Endothelial cell of umbilical vein (primary cell): ENCODE results near the gene EMC6. TPM values are rescaled to one million over a fixed set of nuclear protein-coding genes. Genes with fewer than 3 reads are reported as not detected.

Experiments used
- BruUV-seq: library from RNA; stranded (reverse); fragments of 400-500 nt; replicated peaks from 2 replicates; lab custom pipeline; 2021; lab: Mats Ljungman, UMichigan
- CTCF ChIA-PET: fragments of 300-600, 350-600 bp; sonication (Branson Sonifier 250); formaldehyde crosslinking; loops from one replicate; lab custom pipeline; 2021; ENCODE audit warnings: antibody characterized with exemption, inconsistent platforms; lab: Charles Lee
- POLR2A ChIA-PET: fragments of 300-600, 350-600 bp; sonication (Branson Sonifier 250); formaldehyde crosslinking; loops from one replicate; lab custom pipeline; 2021; ENCODE audit warnings: antibody characterized with exemption, inconsistent platforms; lab: Charles Lee
- DNase-seq: peaks from one replicate; pipeline ENCODE4 v3.0.0-alpha.2; 2011; ENCODE audit warnings: low read depth, low spot score
- FAIRE-seq: peaks from 2 replicates; lab custom pipeline; 2011; peaks lifted over from hg19 to GRCh38; lab: Jason Lieb, UNC
- H2AFZ ChIP-seq: 2 replicates; pipeline ENCODE4 v1.6.0; 2012; ENCODE audit warnings: low read depth, low read length, control low read depth, inconsistent platforms
- H3K27ac ChIP-seq: 2 replicates; pipeline ENCODE4 v1.5.1; 2011; ENCODE audit warnings: low read depth, mild to moderate bottlenecking, control low read depth, low read length, moderate library complexity; ENCODE audit not compliant: insufficient read depth
- H3K27me3 ChIP-seq, 2 experiments: 2 replicates each; pipeline versions ENCODE4 v1.6.0 to v1.6.1; 2011; ENCODE audit warnings: low read length in 2 of 2, mixed read lengths in 1 of 2; ENCODE audit not compliant: control insufficient read depth in 2 of 2, insufficient read depth in 2 of 2
- H3K36me3 ChIP-seq, 2 experiments: 2 replicates in 1 of 2; 3 replicates in 1 of 2; pipeline ENCODE4 v1.5.1; 2011; ENCODE audit warnings: low read length in 2 of 2, mild to moderate bottlenecking in 1 of 2, moderate library complexity in 1 of 2; ENCODE audit not compliant: control insufficient read depth in 2 of 2, insufficient read depth in 2 of 2; ENCODE audit errors: extremely low read depth in 1 of 2
- H3K4me1 ChIP-seq: 3 replicates; pipeline ENCODE4 v1.5.1; 2011; ENCODE audit warnings: mild to moderate bottlenecking, low read length; ENCODE audit not compliant: control insufficient read depth, insufficient read depth; ENCODE audit errors: extremely low read depth
- H3K4me2 ChIP-seq: 2 replicates; pipeline ENCODE4 v1.6.1; 2011; ENCODE audit warnings: low read length, control low read depth, mixed read lengths; ENCODE audit not compliant: insufficient read depth
- H3K4me3 ChIP-seq, 3 experiments: fragments of 200-600 bp in 1 of 3; sonication (generic), shearing (Covaris generic) in 1 of 3; replicated peaks in 1 of 3; 2 replicates each; pipeline ENCODE4 v1.5.1; 2011 to 2016; ENCODE audit warnings: control low read depth in 3 of 3, low read length in 3 of 3, mild to moderate bottlenecking in 2 of 3, inconsistent platforms in 1 of 3, low read depth in 1 of 3, moderate library complexity in 1 of 3; ENCODE audit not compliant: insufficient read depth in 1 of 3
- H3K79me2 ChIP-seq: 2 replicates; pipeline ENCODE4 v1.6.0; 2012; ENCODE audit warnings: low read length, inconsistent platforms; ENCODE audit not compliant: control insufficient read depth, insufficient read depth
- H3K9ac ChIP-seq: replicated peaks from 2 replicates; pipeline ENCODE3; 2011; ENCODE audit warnings: low read length, control low read depth; ENCODE audit not compliant: insufficient read depth; ENCODE audit errors: extremely low read depth
- H3K9me1 ChIP-seq: replicated peaks from 3 replicates; pipeline ENCODE4 v1.6.0; 2011; ENCODE audit warnings: mild to moderate bottlenecking, low read length; ENCODE audit not compliant: control insufficient read depth, insufficient read depth; ENCODE audit errors: extremely low read depth
- H3K9me3 ChIP-seq: replicated peaks from 2 replicates; pipeline ENCODE4 v1.5.1; 2012; ENCODE audit warnings: low read length, inconsistent platforms; ENCODE audit not compliant: control insufficient read depth, insufficient read depth
- H4K20me1 ChIP-seq: replicated peaks from 2 replicates; pipeline ENCODE3; 2011; ENCODE audit warnings: mild to moderate bottlenecking, low read length; ENCODE audit not compliant: control insufficient read depth, insufficient read depth; ENCODE audit errors: extremely low read depth
- FOS ChIP-seq: IDR thresholded peaks from 2 replicates; pipeline ENCODE4 v1.6.1; 2011; ENCODE audit warnings: mild to moderate bottlenecking, low read length, moderate library complexity, borderline replicate concordance; ENCODE audit not compliant: insufficient read depth
- GATA2 ChIP-seq: IDR thresholded peaks from 2 replicates; pipeline ENCODE4 v1.7.0; 2011; ENCODE audit warnings: low read depth, mild to moderate bottlenecking, moderate library complexity, mixed read lengths, low read length; ENCODE audit not compliant: insufficient read length, insufficient read depth
- POLR2A ChIP-seq: IDR thresholded peaks from 2 replicates; pipeline ENCODE4 v1.6.1; 2012; ENCODE audit warnings: low read depth, mild to moderate bottlenecking, control low read depth, low read length
- POLR2AphosphoS5 ChIP-seq: IDR thresholded peaks from 2 replicates; pipeline ENCODE4 v1.6.1; 2012; ENCODE audit warnings: low read depth, mild to moderate bottlenecking, control low read depth, low read length, moderate library complexity; ENCODE audit not compliant: insufficient read depth
- dilution Hi-C: fragments of 300-500 bp; cut with MboI; formaldehyde crosslinking; loops from one replicate; pipeline ENCODE4 v1.15.0; 2019; ENCODE audit warnings: low sequenced_read_pairs; ENCODE audit not compliant: extremely low pct_ligation_motif_present
- intact Hi-C: fragments of 100-400 bp; cut with micrococcal nuclease; formaldehyde crosslinking; loops from one replicate; pipeline ENCODE4 v1.10.0; 2022
- polyA plus RNA-seq, 4 experiments: library from polyadenylated mRNA; depleted of rRNA in 3 of 4; stranded (reverse) in 3 of 4; unstranded in 1 of 4; fragments of >200 nt; gene quantifications; 2 replicates each; pipeline versions ENCODE4 v1.2.1 to v1.2.3, GENCODE V29; 2011 to 2012; ENCODE audit warnings: missing spikeins in 1 of 4
- total RNA-seq: library from RNA; stranded (reverse); gene quantifications from 2 replicates; pipeline ENCODE4 v1.2.3, GENCODE V29; 2021

Gene EMC6
- total and polyA plus RNA-seq, 2 donors (not counting 3 experiments of a cell fraction or from before 2014, with no cell fraction given) = 54.0 to 105 TPM

DNA sequence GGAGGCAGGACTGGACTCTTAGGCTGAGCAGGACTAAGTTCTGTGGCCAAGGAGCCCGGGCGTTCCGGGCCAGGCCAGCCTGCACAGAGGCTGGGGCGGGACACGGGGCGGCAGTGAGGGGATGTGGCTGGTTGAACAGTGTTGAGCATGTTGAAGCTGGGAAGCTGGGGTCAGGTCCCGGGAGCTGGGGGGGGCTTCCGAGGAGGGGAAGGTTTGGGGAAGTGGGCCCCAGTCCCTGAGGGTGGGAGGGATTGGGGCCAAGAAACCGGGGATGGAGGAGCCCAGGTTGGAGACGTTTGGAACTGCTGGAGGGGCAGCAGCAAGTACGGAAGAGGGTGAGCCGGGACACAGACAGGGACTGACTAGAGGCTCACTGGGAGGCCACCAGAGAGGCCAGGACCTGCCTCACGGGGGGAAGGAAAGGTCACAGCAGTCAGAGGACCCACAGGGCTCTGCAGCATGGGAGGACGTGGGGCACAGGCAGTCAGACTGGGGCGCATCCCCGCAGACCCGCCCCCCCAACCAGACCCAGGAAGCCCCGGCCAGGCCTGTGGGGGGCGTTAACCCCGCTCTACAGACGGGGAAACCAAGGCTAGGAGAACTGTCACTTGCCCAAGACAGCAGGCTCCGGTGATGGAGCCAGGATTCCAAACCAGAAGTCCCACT, 9.7 kb upstream of the EMC6 start:
- DNase-seq (no peak), FAIRE-seq (no peak)
- H3K27me3 ChIP-seq = no peaks in the 10 kb centered on the region
- no TSS peak for BruUV-seq
- H3K9me3 ChIP-seq = no peaks in the 10 kb centered on the region
- H3K9ac ChIP-seq = no peak overlapping the region
- dilution Hi-C loops = no loop called here
- H3K4me2 ChIP-seq = no peak overlapping the region
- H2AFZ ChIP-seq = no peak overlapping the region
- H3K4me1 ChIP-seq = peaks cover 6% of the 10 kb centered on the region
- no peak for TF ChIP-seq FOS
- H3K36me3 ChIP-seq = peaks cover 0 to 14% of the 10 kb centered on the region in 2 experiments
- H4K20me1 ChIP-seq = no peaks in the 10 kb centered on the region
- ChIA-PET CTCF (no interaction called here), POLR2A (interaction anchor here (4.2 kb wide), 1 partner anchor 9 kb away, joined by 17 read pairs; the partner anchor contains the start of genes EMC6 and TAX1BP3)
- intact Hi-C loops = no loop called here
- H3K27ac ChIP-seq = no peak overlapping the region
- no peaks in the 10 kb centered on the region for H3K9me1 ChIP-seq
- no peak overlapping the region for H3K4me3 ChIP-seq
- no peaks in the 10 kb centered on the region for H3K79me2 ChIP-seq

- dilution Hi-C loops (no loop called here), intact Hi-C loops (no loop called here)
- Histone ChIP-seq H3K27ac (no peak overlapping the region), H3K79me2 (peaks cover 3% of the 10 kb centered on the region), H3K4me3 (no peak overlapping the region), H2AFZ (no peak overlapping the region), H3K9me3 (no peaks in the 10 kb centered on the region), H3K36me3 (peaks cover 0 to 21% of the 10 kb centered on the region in 2 experiments), H3K4me1 (peaks cover 6% of the 10 kb centered on the region), H3K9me1 (no peaks in the 10 kb centered on the region), H3K27me3 (no peaks in the 10 kb centered on the region), H4K20me1 (no peaks in the 10 kb centered on the region), H3K9ac (no peak overlapping the region), H3K4me2 (no peak overlapping the region)
- TF ChIP-seq POLR2A (peak; percentile 34), GATA2 (no peak), POLR2AphosphoS5 (peak; percentile 65), FOS (peak; percentile 38)
- FAIRE-seq = peak; percentile 67
- ChIA-PET POLR2A (interaction anchor here (4.2 kb wide), 1 partner anchor 8 kb away, joined by 17 read pairs; the partner anchor contains the start of genes EMC6 and TAX1BP3), CTCF (no interaction called here)
- DNase-seq = no peak
- BruUV-seq = no TSS peak
These were observed 9.0 kb upstream of the EMC6 start for GRCh38 chr17:3659541-3660111.
